Heart right ventricle (tissue), 16 donors: ENCODE data around the gene REST. TPM values are rescaled to one million over a fixed set of nuclear protein-coding genes. Genes with fewer than 3 reads are reported as not detected.

ENCODE experiments used
- ATAC-seq, 8 donors: fragments of 200-7000 bp; cut with Tn5 transposase; one replicate each; pipeline ENCODE4 v1.9.1; 2020; ENCODE audit warnings: mild to moderate bottlenecking in 8 of 8, moderate library complexity in 8 of 8, moderate number of reproducible peaks in 1 of 8
- DNase-seq, 2 donors: peaks; one replicate each; pipeline ENCODE4 v3.0.0-alpha.2; 2020
- H3K27ac ChIP-seq, 10 donors: fragments of 200-600 bp; sonication (generic) in 2 of 10; one replicate each; pipeline versions ENCODE4 v1.5.0 to v1.8.0; 2020 to 2022; ENCODE audit warnings: mild to moderate bottlenecking in 3 of 10
- H3K27me3 ChIP-seq, 7 donors: fragments of 200-600 bp; one replicate each; pipeline ENCODE4 v1.8.0; 2021 to 2022; ENCODE audit warnings: mild to moderate bottlenecking in 2 of 7
- H3K36me3 ChIP-seq, 9 donors: fragments of 200-600 bp; sonication (generic) in 1 of 9; one replicate each; pipeline versions ENCODE4 v1.5.0 to v1.8.0; 2020 to 2022; ENCODE audit warnings: mild to moderate bottlenecking in 2 of 9
- H3K4me1 ChIP-seq, 9 donors: fragments of 200-600 bp; sonication (generic) in 1 of 9; one replicate each; pipeline versions ENCODE4 v1.5.0 to v1.8.0; 2020 to 2022; ENCODE audit warnings: mild to moderate bottlenecking in 4 of 9
- H3K4me3 ChIP-seq, 10 donors: fragments of 200-600 bp; sonication (generic) in 2 of 10; one replicate each; pipeline versions ENCODE4 v1.5.0 to v1.8.0; 2020 to 2022; ENCODE audit warnings: mild to moderate bottlenecking in 7 of 10, moderate library complexity in 2 of 10
- H3K9me3 ChIP-seq, 11 donors: fragments of 200-600 bp in 10 of 11; sonication (generic) in 2 of 11; one replicate each; pipeline versions ENCODE4 v1.5.0 to v1.8.0; 2013 to 2022; ENCODE audit warnings: mild to moderate bottlenecking in 2 of 11, control low read depth in 1 of 11, moderate library complexity in 1 of 11
- CTCF ChIP-seq, 9 donors: fragments of 200-600 bp; sonication (generic) in 2 of 9; IDR thresholded peaks; one replicate each; pipeline versions ENCODE4 v1.5.0 to v1.8.0; 2021 to 2022; ENCODE audit warnings: antibody characterized with exemption in 9 of 9, mild to moderate bottlenecking in 5 of 9, moderate library complexity in 1 of 9
- whole genome bisulfite sequencing, 2 donors: extraction: QIAGEN DNeasy Blood & Tissue Kit; methylation state at CpG; one replicate each; pipeline ENCODE4 v1.1.7; 2013; ENCODE audit warnings: inconsistent platforms in 1 of 2; 5-methylcytosine and 5-hydroxymethylcytosine counted together
- intact Hi-C, 10 donors: fragments of 100-400 bp; cut with DNase I; formaldehyde crosslinking; loops; one replicate each; pipeline versions ENCODE4 v1.11.1 to v1.14.2; 2022
- polyA plus RNA-seq, 2 donors: library from polyadenylated mRNA; stranded (reverse); fragments of 200-250 nt; gene quantifications; one replicate each; pipeline ENCODE4 v1.2.3, GENCODE V29; 2013
- total RNA-seq, 10 donors: library from RNA; stranded (reverse); fragmentation: NEBNext Ultra II Directional in 3 of 10; extraction: Animal tissue kit (Norgen Biotek cat#: 25700) in 3 of 10; gene quantifications; one replicate each; pipeline versions ENCODE4 v1.2.1 to v1.2.4, GENCODE V29; 2021 to 2023
- donor health status: Arrhythmogenic right ventricular cardiomyopathy.
- donor health status: ischemic (EF 13 %, LVEDD 7.1; RV severe dilation, severe dysfunction).
- donor health status: healthy with polysubstance abuse.
- donor health status: DM: no; HTN: yes; CAD: no.
- donor health status: DM: no; HTN: no; CAD: no.
- donor health status: ischemic (EF 25% LVEDD 6.9; RV normal size, moderate dysfunction).
- donor health status: ischemic (EF 25% LVEDD 5.7; RV mildly dilated, moderate dysfunction).
- donor health status: healthy.
- donor health status: DM: yes; HTN: yes; CAD: no.
- donor health status: Ischemic cardiomyopathy.
- donor health status: ischemic (EF 35%, LVEDD 5.7; RV mildly dilated, moderate dysfunction).
- donor health status: nonischemic (EF 11% LVEDD 7.7; RV severe dilation, severe dysfunction).
- donor health status: DM: yes; HTN: yes; CAD: no.
- donor health status: PGD.
- donor health status: ischemic (EF 29% LVEDD 5.4; RV normal size, mild dysfunction).
- donor health status: nonischemic (EF 23%, LVEDD 6.1; RV moderate dilation, normal function).

REST gene
- total and polyA plus RNA-seq, 12 donors, result 3.3 to 36.8 (median 28.2) TPM

GRCh38 chr4:56905796-56906195, 1.9 kb upstream of the REST start:
- ATAC-seq (no peak), DNase-seq (no peak)
- Histone ChIP-seq H3K9me3 (no peaks in the 10 kb centered on the region), H3K4me3 (no peak overlapping the region), H3K4me1 (peaks cover 0 to 25% (median 20%) of the 10 kb centered on the region in 9 donors), H3K27me3 (no peaks in the 10 kb centered on the region), H3K27ac (no peak overlapping the region), H3K36me3 (no peaks in the 10 kb centered on the region)
- TF ChIP-seq CTCF (IDR thresholded peaks at IDR 0.05), result no peak
- intact Hi-C loops, result loop anchor here in 4 of 10 donors (5.0 kb wide), 1 partner anchor 72 kb away; the partner anchor contains the start of genes NOA1 (in 4 of the 4) and POLR2B (in 4 of the 4)
- 42 to 91% methylated on average over 1 of the region's 1 CpG for WGBS, 2 donors

GRCh38 chr4:56906489-56907393, 959 bp upstream of the REST start:
- Histone ChIP-seq H3K4me3 (peak overlapping the region in 9 of 10 donors; percentile 63 to 99 (median 95)), H3K27ac (peak overlapping the region in 6 of 10 donors; percentile 32 to 96 (median 82)), H3K4me1 (peaks cover 3 to 34% (median 29%) of the 10 kb centered on the region in 9 donors), H3K36me3 (peaks cover 0 to 9% (median 0%) of the 10 kb centered on the region in 9 donors), H3K27me3 (no peaks in the 10 kb centered on the region), H3K9me3 (no peaks in the 10 kb centered on the region)
- ATAC-seq, result no peak
- intact Hi-C loops, result loop anchor here in 4 of 10 donors (5.0 kb wide), 1 partner anchor 71 kb away; the partner anchor contains the start of genes NOA1 (in 4 of the 4) and POLR2B (in 4 of the 4)
- 22 to 34% methylated on average over 19 of the region's 19 CpGs for WGBS, 2 donors
- no peak for TF ChIP-seq CTCF (IDR thresholded peaks at IDR 0.05)
- no peak for DNase-seq

GRCh38 chr4:56908206-56909085, 746 bp downstream of the REST start:
- Histone ChIP-seq H3K4me1 (peaks cover 3 to 50% (median 47%) of the 10 kb centered on the region in 9 donors), H3K27me3 (no peaks in the 10 kb centered on the region), H3K27ac (peak overlapping the region; percentile 53 to 96 (median 92)), H3K4me3 (peak overlapping the region; percentile 63 to 99 (median 94)), H3K9me3 (no peaks in the 10 kb centered on the region), H3K36me3 (peaks cover 0 to 24% (median 0%) of the 10 kb centered on the region in 9 donors)
- peak in 2 of 9 donors; percentile 8 to 40 for TF ChIP-seq CTCF (IDR thresholded peaks at IDR 0.05)
- intact Hi-C loops, result loop anchor here in 4 of 10 donors (5.0 kb wide), 1 partner anchor 69 kb away; the partner anchor contains the start of genes NOA1 (in 4 of the 4) and POLR2B (in 4 of the 4)
- DNase-seq (peak; percentile 56 to 69), ATAC-seq (peak; percentile 68 to 88 (median 74))
- WGBS, 2 donors, result 1% methylated on average over 62 to 110 of the region's 110 CpGs
